ENCODE measurements around the gene ACO1. TPM values are rescaled to one million over a fixed set of nuclear protein-coding genes. Genes with fewer than 3 reads are reported as not detected.

The ACO1 gene
- total RNA-seq, 2 donors from 2014 or later, result 35.0 to 50.8 TPM

DNA sequence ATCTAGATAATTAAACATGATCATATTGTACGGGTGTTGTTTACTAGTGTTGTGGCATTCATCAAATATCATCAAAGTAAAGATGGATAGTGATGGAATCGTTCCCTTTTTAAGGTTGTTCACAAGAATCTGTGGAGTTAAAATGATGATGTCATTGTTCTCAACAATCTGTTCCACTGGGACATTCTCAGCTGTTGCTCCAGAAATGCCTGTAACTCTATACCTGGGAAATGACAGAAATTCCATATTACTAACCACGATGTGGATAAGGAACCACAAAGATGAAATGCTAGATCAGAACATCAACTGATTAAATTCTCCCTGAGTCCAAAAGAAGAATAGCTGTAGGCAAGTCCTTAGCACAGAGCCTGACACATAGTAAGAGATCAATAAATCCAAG lies 103.5 kb downstream of the ACO1 start:
- H3K9ac ChIP-seq (ENCODE audit: low read depth in 2 of 2, low read length in 2 of 2), result no peak overlapping the region
- H3K9me3 ChIP-seq, result no peaks in the 10 kb centered on the region
- no peak overlapping the region for H3K27ac ChIP-seq
- no peaks in the 10 kb centered on the region for H3K4me1 ChIP-seq
- intact Hi-C loops (cut with DNase I), result no loop called here
- no peak for TF ChIP-seq CTCF (IDR thresholded peaks at IDR 0.05)
- no peak for DNase-seq
- no peaks in the 10 kb centered on the region for H3K27me3 ChIP-seq
- no peak overlapping the region for H3K4me3 ChIP-seq
- peaks cover 4% of the 10 kb centered on the region for H3K36me3 ChIP-seq

GRCh38 chr9:32490601-32491000 lies 106.2 kb downstream of the ACO1 start:
- H3K9ac ChIP-seq (ENCODE audit: low read depth in 2 of 2, low read length in 2 of 2), result no peak overlapping the region
- H3K9me3 ChIP-seq, result no peaks in the 10 kb centered on the region
- H3K36me3 ChIP-seq, result peaks cover 4% of the 10 kb centered on the region
- H3K4me1 ChIP-seq, result no peaks in the 10 kb centered on the region
- H3K27me3 ChIP-seq, result no peaks in the 10 kb centered on the region
- DNase-seq, result no peak
- intact Hi-C loops (cut with DNase I), result no loop called here
- H3K27ac ChIP-seq, result no peak overlapping the region
- no peak for TF ChIP-seq CTCF (IDR thresholded peaks at IDR 0.05)
- no peak overlapping the region for H3K4me3 ChIP-seq

DNA sequence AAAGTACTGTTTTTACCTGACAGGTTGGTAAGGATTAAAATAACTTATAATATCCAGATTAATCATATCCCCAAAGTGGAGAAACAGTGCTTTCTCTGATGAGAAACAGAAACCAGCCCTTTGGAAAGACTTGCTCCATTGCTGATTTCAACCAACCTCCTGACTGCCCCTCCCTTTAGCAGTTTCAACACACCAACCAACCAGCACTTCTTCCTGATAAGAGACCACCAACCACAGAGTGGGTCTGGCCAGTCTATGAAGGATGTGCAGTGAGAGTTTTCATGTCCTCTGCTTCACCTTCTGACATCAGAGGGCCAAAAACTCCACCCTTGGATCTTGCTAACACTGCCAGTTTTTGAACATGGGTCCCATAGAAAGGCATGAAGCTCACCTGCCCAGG lies 113.5 kb downstream of the ACO1 start:
- H3K36me3 ChIP-seq, result no peaks in the 10 kb centered on the region
- intact Hi-C loops (cut with DNase I), result no loop called here

GRCh38 chr9:32500768-32501167 lies 116.3 kb downstream of the ACO1 start:
- H3K36me3 ChIP-seq, result no peaks in the 10 kb centered on the region
- no peak overlapping the region for H3K27ac ChIP-seq
- H3K27me3 ChIP-seq, result no peaks in the 10 kb centered on the region
- no peak overlapping the region for H3K4me3 ChIP-seq
- no peak for DNase-seq
- intact Hi-C loops (cut with DNase I), result no loop called here
- H3K9ac ChIP-seq (ENCODE audit: low read depth in 2 of 2, low read length in 2 of 2), result no peak overlapping the region
- TF ChIP-seq CTCF (IDR thresholded peaks at IDR 0.05), result no peak
- H3K4me1 ChIP-seq, result no peaks in the 10 kb centered on the region
- H3K9me3 ChIP-seq, result no peaks in the 10 kb centered on the region

More for the DNA sequence above, 113.5 kb downstream of the ACO1 start:
- DNase-seq, result no peak
- TF ChIP-seq CTCF (IDR thresholded peaks at IDR 0.05), result no peak
- Histone ChIP-seq H3K9ac (ENCODE audit: low read depth in 2 of 2, low read length in 2 of 2) (no peak overlapping the region), H3K4me1 (no peaks in the 10 kb centered on the region), H3K4me3 (no peak overlapping the region), H3K27ac (no peak overlapping the region), H3K9me3 (no peaks in the 10 kb centered on the region), H3K27me3 (no peaks in the 10 kb centered on the region)

- no peaks in the 10 kb centered on the region for H3K36me3 ChIP-seq
- no peak overlapping the region for H3K27ac ChIP-seq
- no peaks in the 10 kb centered on the region for H3K9me3 ChIP-seq
- no peak for TF ChIP-seq CTCF (IDR thresholded peaks at IDR 0.05)
- H3K27me3 ChIP-seq, result no peaks in the 10 kb centered on the region
- no peaks in the 10 kb centered on the region for H3K4me1 ChIP-seq
- no peak overlapping the region for H3K4me3 ChIP-seq
- no peak for DNase-seq
- no peak overlapping the region for H3K9ac ChIP-seq (ENCODE audit: low read depth in 2 of 2, low read length in 2 of 2)
- intact Hi-C loops (cut with DNase I), result no loop called here
Observed at GRCh38 chr9:32501868-32502267, 117.4 kb downstream of the ACO1 start.

DNA sequence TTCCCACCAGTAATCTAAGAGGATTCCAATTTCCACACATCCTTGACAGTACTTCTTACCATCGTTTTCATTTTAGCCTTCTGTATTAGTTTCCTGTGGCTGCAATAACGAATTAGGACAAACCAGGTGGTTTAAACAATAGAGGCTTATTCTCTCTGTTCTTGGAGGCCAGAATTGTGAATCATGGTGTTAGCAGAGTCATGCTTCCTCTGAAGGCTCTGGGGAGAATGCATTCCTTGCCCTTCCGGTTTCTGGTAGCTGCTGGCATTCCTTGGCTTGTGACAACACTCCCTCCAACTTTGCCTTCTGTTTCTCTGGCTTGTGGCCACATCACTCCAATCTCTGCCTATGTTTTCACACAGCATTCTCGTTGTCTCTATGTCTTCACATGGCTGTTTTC lies 118.0 kb downstream of the ACO1 start:
- Histone ChIP-seq H3K27ac (no peak overlapping the region), H3K9me3 (no peaks in the 10 kb centered on the region), H3K9ac (ENCODE audit: low read depth in 2 of 2, low read length in 2 of 2) (no peak overlapping the region), H3K4me1 (no peaks in the 10 kb centered on the region), H3K27me3 (no peaks in the 10 kb centered on the region), H3K4me3 (no peak overlapping the region), H3K36me3 (no peaks in the 10 kb centered on the region)
- DNase-seq, result no peak
- intact Hi-C loops (cut with DNase I), result no loop called here
- TF ChIP-seq CTCF (IDR thresholded peaks at IDR 0.05), result no peak
